HG03159 (cell line): ENCODE results near the gene DOK3.
A peak's percentile ranks its signal among the peaks of the same experiment; 100 is the strongest.
"Not testable (repeated sequence)": the region's sequence is repeated elsewhere in the genome, so short reads cannot be mapped to it uniquely, and the experiment has no call there.

Experiments used
- ATAC-seq: cut with Tn5 transposase; IDR thresholded peaks from one replicate; pipeline ENCODE4 v1.9.1; 2021; ENCODE audit warnings: mild to moderate bottlenecking, moderate library complexity; ENCODE audit not compliant: unreplicated experiment

The DOK3 gene

DNA sequence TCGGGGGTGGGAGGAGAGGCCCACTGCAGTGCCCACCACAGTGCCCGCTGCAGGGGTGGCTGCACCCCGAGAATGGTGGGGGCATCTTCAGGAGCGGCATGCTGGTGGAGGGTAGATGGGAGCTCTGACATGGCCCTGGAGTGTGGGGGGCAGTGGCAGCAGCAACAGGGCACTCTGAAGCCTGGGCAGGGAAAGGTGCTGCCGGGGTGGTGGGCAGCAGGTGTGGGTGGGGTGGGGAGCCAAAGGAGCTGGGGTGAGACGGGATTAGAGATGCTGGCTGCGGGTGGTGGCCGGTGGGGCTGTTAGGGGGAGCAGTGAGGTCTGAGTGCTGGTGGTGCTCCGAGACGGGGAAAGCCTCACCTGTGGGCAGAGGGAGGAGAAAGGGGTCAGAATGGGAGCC lies 26.8 kb upstream of the DOK3 start:
- no peak for ATAC-seq

- ATAC-seq, result no peak
Measured at GRCh38 chr5:177535125-177535524, 25.5 kb upstream of the DOK3 start.

DNA sequence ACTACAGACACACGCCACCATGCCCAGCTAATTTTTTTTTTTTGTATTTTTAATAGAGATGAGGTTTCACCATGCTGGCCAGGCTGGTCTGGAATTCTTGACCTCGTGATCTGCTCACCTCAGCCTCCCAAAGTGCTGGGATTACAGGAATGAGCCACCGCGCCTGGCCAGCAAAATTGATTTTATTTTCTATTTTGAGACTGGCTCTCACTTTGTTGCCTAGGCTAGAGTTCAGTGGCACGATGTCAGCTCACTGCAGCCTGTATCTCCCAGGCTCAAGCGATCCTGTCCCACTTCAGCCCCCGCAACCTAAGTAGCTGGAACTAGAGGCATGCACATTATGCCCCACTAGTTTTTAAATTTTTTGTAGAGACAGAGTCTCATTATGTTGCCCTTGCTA lies 24.8 kb upstream of the DOK3 start:
- not testable (repeated sequence) for ATAC-seq

- ATAC-seq, result no peak
Measured at GRCh38 chr5:177531209-177531940, 21.7 kb upstream of the DOK3 start.

GRCh38 chr5:177530638-177531037 lies 21.0 kb upstream of the DOK3 start:
- no peak for ATAC-seq

DNA sequence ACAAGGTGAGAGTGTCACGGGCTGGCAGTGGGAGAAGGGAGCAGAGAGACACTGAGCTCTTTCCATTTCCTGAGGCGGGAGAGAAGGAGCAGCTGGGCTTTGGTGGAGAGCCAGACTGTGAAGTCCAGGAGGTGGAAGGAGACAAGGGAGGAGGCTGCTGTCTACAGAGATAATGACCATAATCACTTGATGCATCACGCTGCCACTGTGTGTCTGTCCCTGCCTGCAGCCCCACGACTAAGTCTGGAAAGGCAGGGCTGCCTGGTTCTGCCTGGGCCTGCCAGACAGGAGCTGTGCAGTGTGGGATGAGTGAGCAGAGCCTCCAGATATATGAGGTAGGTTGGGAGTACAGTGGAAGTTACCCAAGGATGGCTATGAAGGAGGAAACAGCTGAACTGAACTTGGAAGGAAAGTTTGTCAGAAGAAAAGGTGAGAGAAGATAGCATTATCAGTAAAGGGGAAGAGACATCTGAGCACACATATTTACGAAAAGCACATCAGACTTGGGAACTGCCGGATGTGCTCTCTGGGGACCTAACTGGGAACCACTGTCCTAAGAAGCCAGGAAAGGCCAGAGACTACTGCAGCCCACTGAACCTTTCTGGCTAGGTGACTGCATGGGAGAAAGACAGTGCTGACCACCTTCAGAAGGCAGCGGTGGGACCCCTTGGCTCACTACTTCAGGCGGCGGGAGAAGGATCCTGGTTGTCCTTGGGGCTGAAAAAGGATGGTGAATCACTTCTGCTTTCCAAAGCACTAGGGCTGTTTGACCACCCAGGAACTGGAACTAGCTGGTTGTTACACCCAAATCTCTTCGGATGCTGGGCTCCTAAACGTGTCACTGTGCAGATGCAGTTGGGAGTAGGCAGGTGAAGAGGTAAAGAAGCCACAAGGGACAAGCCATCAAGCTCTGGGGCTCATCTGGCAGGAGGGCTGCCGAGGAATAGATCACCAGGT lies 19.9 kb upstream of the DOK3 start:
- no peak for ATAC-seq

GRCh38 chr5:177528631-177529030 lies 19.0 kb upstream of the DOK3 start:
- ATAC-seq, result no peak

DNA sequence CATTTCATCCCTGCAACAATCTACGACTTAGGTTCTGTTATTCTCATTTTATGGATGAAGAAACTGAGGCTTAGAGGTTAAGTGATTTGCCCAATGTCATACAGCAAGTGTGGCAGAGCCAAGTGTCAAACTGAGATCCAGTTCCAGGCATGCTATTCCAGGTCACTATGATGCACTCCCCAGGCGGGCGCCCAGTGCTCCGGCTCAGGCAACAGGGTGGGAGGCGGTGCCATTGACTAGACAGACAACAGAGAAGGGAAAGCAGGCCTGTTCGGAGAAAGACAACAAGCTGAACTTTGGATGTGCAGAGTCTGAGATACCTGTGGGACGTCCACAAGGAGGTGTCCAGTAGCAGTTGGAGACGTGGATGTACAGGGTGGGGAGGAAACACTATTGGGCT lies 18.0 kb upstream of the DOK3 start:
- ATAC-seq, result no peak

DNA sequence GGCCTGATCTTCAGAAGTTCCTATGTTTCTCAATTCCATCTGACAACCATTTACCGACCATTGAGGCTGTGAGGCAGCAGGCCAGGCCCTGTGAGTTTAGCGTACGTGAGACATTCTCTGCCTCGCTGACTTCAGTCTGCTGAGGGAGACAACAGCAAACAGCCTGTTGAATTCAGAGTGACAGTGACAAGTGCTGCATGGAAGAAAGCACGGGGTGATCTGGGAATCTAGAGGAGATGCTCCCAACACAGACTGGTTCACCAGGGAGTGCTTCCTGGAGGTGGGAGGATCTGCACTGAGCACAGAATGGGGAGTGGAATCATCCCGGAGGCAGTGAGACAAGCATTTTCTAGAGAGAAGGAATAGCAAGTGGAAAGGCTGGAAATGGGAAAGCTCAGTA lies 17.2 kb upstream of the DOK3 start:
- ATAC-seq, result no peak

DNA sequence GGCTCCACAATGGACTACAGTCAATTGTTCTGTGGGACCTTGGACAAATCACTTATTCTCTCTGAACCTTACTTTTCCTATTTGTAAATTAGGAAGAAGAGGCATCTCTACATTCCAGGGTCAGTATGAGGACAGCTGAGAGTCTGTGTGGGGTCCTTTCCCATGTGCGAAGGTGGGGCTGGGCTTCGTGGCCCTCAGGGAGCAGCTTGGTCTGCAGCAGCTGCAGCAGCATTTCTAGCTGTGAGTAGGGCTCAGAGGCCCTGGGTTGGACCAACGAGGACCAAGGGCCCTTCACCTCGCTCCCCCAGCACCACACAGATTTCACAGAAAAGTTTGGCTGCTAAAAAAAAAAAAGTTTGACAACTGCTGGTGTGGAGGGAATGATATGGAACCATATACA lies 16.6 kb upstream of the DOK3 start:
- no peak for ATAC-seq

GRCh38 chr5:177524941-177525655 lies 15.5 kb upstream of the DOK3 start:
- ATAC-seq, result no peak

- no peak for ATAC-seq
Measured at GRCh38 chr5:177524539-177524900, 14.9 kb upstream of the DOK3 start.

GRCh38 chr5:177523711-177524538 lies 14.3 kb upstream of the DOK3 start:
- no peak for ATAC-seq

- no peak for ATAC-seq
Measured at GRCh38 chr5:177520916-177521513, 11.4 kb upstream of the DOK3 start.

DNA sequence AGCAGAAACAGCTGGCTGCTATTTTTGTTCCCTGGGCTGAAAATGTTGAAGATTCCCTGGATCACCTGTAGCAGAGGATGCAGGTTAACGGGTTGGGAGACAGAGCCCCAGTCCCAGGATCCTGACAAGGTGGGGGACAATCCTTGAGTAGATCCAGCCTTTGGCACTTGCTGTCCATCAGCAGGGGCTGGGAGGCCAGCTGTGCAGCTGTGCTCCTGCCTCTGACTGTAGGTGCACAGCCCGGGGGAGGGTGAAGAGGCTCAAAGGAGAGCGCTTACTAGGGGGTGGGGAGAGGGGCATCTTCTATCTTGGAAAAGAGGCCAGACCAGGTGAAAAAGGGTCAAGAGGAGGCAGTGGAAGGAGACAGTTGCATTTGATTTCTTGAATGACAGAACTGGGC lies 10.6 kb upstream of the DOK3 start:
- no peak for ATAC-seq

- no peak for ATAC-seq
Measured at GRCh38 chr5:177519463-177520235, 10.0 kb upstream of the DOK3 start.

DNA sequence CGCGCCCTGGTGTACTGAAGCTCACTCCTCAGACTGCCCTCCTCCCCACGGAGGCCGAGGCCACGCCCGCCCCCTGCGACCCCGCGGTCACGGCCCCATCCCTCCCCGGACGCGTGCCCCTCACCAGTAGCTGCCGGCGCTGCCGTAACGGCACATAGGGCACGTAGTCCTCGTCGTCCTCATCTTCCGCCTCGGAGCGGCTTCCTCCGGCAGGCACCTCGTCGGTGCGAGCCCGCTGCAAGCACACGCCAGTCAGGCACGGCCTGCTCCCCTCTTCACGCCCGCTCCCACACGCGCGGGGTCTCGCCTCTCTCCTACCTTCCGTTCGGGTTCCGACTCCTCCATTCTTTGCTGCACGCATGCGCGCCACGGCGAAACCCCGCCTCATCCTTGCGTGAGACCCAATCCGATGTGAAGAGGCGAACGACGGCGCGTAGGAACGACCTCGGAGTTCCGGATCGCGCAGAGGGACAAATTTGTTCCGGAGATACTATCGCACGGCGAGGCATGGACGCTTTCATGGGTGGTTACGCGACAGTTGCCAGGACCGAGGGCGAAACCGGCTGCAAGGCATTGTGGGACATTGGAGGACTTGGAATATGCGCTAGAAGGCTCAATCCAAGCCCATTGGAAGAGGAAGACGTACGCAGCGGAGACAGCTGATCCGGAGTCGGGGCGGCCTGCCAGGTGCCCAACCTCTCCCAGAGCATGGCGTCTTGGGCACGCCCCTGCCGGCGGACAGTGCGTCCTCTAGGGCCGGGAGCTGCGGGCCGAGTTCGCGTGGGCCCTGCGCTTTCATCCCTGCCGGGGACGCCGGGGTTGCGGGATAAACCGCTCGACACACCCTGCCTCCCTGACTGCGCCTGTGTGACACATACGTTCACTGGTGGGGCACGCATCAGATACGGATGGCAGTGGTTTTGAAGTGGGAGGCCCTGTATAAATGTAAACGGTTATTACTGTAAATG lies 7.3 kb upstream of the DOK3 start, which contains the start of gene DDX41:
Gene DDX41 (minus strand): TSS at position 361 of the 968 bp plus-strand sequence. CDS start 16 bp downstream, at position 345.
- ATAC-seq, result peak; percentile 83

- ATAC-seq, result no peak
Measured at GRCh38 chr5:177515580-177515979, 6.0 kb upstream of the DOK3 start.
